ENCODE measurements around the gene MERTK. TPM values are rescaled to one million over a fixed set of nuclear protein-coding genes. Genes with fewer than 3 reads are reported as not detected.

Gene MERTK
- total and polyA plus RNA-seq, 10 of the 15 experiments (the other 5 are each of a cell fraction or from before 2014, with no cell fraction given) = 0.13 to 30.6 (median 0.50) TPM

GRCh38 chr2:111941531-111941930 is 43.1 kb downstream of the MERTK start:
- no peak overlapping the region for H3K9ac ChIP-seq (ENCODE audit: control insufficient read depth, insufficient read depth, low read length)
- intact Hi-C loops (cut with micrococcal nuclease; ENCODE audit: unreplicated experiment) = no loop called here
- DNase-seq (ENCODE audit: low read depth, low spot score) = no peak
- 51% methylated on average over 4 of the region's 4 CpGs for WGBS (ENCODE audit: insufficient coverage, insufficient replicate concordance, low lambda C conversion rate, missing lambda C conversion rate)
- H3K4me1 ChIP-seq (ENCODE audit: control insufficient read depth, insufficient read depth, low read length) = no peaks in the 10 kb centered on the region
- H4K20me1 ChIP-seq (ENCODE audit: control insufficient read depth, insufficient read depth) = no peaks in the 10 kb centered on the region
- ChIA-PET CTCF (interaction anchor here (1.0 to 2.0 kb wide), 2 partner anchors 42 to 46 kb away, joined by 4 read pairs; no protein-coding TSS in a partner anchor), POLR2A (no interaction called here), SMC1A (ENCODE audit: uncharacterized antibody, unreplicated experiment) (interaction anchor here (0.8 to 1.1 kb wide), 2 partner anchors 14 to 22 kb away, joined by 3 read pairs; no protein-coding TSS in a partner anchor), RAD21 (ENCODE audit: unreplicated experiment) (no interaction called here)
- no peak overlapping the region for H3K4me3 ChIP-seq
- ATAC-seq = no peak
- no peak overlapping the region for H3K27ac ChIP-seq (ENCODE audit: control insufficient read depth, insufficient read depth)
- H2AFZ ChIP-seq (ENCODE audit: control insufficient read depth, low read depth, low read length) = no peak overlapping the region
- BruUV-seq (replicated peaks) = no TSS peak
- no peaks in the 10 kb centered on the region for H3K79me2 ChIP-seq (ENCODE audit: control insufficient read depth, insufficient read depth, low read length)
- FAIRE-seq = no peak
- TF ChIP-seq IRF4 (IDR thresholded peaks at IDR 0.05; ENCODE audit: low read depth, low read length) (no peak), SUPT20H (IDR thresholded peaks at IDR 0.05; ENCODE audit: borderline replicate concordance, control insufficient read depth, low read depth, low read length) (no peak), NKRF (conservative IDR thresholded peaks at IDR 0.05) (no peak), LARP7 (IDR thresholded peaks at IDR 0.05) (no peak), SMC3 (IDR thresholded peaks at IDR 0.05; ENCODE audit: borderline replicate concordance, low read length) (no peak), CUX1 (IDR thresholded peaks at IDR 0.05; ENCODE audit: insufficient replicate concordance, low read depth, low read length) (no peak)
- no peaks in the 10 kb centered on the region for H3K27me3 ChIP-seq (replicated peaks in 1 of 2; ENCODE audit: control insufficient read depth in 2 of 2, insufficient read depth in 2 of 2, low read length in 1 of 2)
- in situ Hi-C loops (cut with MboI) = no loop called here
- H3K9me3 ChIP-seq (replicated peaks; ENCODE audit: control insufficient read depth, insufficient read depth, low read length) = no peaks in the 10 kb centered on the region
- H3K36me3 ChIP-seq (ENCODE audit: control insufficient read depth in 2 of 2, insufficient read depth in 2 of 2, low read length in 1 of 2) = no peaks in the 10 kb centered on the region
- H3K4me2 ChIP-seq (ENCODE audit: control insufficient read depth, insufficient read depth) = no peak overlapping the region

Measured in GM12878 (cell line).